ENCODE measurements around the gene DNM3.

- no peak for TF ChIP-seq CTCF (conservative IDR thresholded peaks at IDR 0.05 in 1 of 2, IDR thresholded peaks at IDR 0.05 in 1 of 2; ENCODE audit: extremely low read depth in 1 of 2, insufficient read depth in 1 of 2, low read depth in 1 of 2, low read length in 2 of 2)
- TF ChIP-seq EZH2 (IDR thresholded peaks at IDR 0.05; ENCODE audit: borderline replicate concordance, low read length), result no peak
Measured at GRCh38 chr1:172276120-172276818, 435.0 kb downstream of the DNM3 start.
